Activated CD4-positive, alpha-beta T cell treated with anti-CD3 and anti-CD28 coated beads, Interleukin-2, amount 10 ng/mL, durations not matched to agents 24 days and 14 days (primary cell): ENCODE results near the gene TET1. TPM values are rescaled to one million over a fixed set of nuclear protein-coding genes. Genes with fewer than 3 reads are reported as not detected.
"Not testable (repeated sequence)": the region's sequence is repeated elsewhere in the genome, so short reads cannot be mapped to it uniquely, and the experiment has no call there.

Experiments used
- DNase-seq: peaks from one replicate; pipeline ENCODE4 v3.0.0; 2022
- H3K27ac Mint-ChIP-seq: one replicate; pipeline ENCODE4 v1.8.0; 2022; ENCODE audit warnings: mild to moderate bottlenecking, mixed read lengths
- H3K27me3 Mint-ChIP-seq: one replicate; pipeline ENCODE4 v1.8.0; 2022; ENCODE audit warnings: mixed read lengths
- H3K36me3 Mint-ChIP-seq: one replicate; pipeline ENCODE4 v1.8.0; 2022; ENCODE audit warnings: low read depth, mild to moderate bottlenecking, mixed read lengths
- H3K4me1 Mint-ChIP-seq: one replicate; pipeline ENCODE4 v1.8.0; 2021; ENCODE audit warnings: mixed read lengths
- H3K4me3 Mint-ChIP-seq: one replicate; pipeline ENCODE4 v1.8.0; 2022; ENCODE audit warnings: mild to moderate bottlenecking, moderate library complexity, mixed read lengths
- H3K9me3 Mint-ChIP-seq: one replicate; pipeline ENCODE4 v1.8.0; 2021; ENCODE audit warnings: mixed read lengths
- intact Hi-C: fragments of 100-400 bp; cut with micrococcal nuclease; formaldehyde crosslinking; loops from one replicate; pipeline ENCODE4 v1.15.1; 2023
- total RNA-seq: library from RNA; stranded (reverse); gene quantifications from 2 replicates; pipeline ENCODE4 v1.2.3, GENCODE V29; 2022

The TET1 gene
- 0.96 and 1.2 TPM in 2 replicates for total RNA-seq

DNA sequence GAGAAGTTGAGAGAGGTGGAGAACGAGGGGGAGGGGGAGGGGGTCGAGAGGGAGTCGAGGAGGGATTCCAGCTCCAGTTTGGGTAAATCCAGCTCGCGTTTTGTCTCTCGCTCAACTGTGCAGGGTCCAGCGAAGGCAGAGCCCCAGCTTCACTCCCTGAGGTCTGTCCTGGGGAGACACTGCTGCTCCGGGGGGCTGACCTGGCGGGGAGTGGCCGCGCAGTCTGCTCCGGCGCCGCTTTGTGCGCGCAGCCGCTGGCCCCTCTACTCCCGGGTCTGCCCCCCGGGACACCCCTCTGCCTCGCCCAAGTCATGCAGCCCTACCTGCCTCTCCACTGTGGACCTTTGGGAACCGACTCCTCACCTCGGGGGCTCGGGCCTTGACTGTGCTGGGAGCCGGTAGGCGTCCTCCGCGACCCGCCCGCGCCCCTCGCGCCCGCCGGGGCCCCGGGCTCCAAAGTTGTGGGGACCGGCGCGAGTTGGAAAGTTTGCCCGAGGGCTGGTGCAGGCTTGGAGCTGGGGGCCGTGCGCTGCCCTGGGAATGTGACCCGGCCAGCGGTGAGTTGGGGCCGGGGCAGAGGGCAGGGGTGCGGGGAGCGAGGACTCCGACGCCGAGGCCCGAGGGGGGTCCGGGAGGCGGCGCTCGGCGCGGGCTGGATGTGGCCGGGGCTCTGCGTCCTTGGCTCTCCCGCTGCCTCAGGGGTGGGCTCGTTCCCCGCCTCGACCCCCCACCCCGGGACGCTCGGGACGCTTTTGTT lies at the start of gene TET1:
Gene TET1, plus strand, starts transcription at position 152 of the 757 bp plus-strand sequence. CDS start 12,002 bp downstream, outside the sequence.
- Mint-ChIP-seq H3K4me3 (peak within 1 kb of the TSS; percentile 71), H3K9me3 (no peaks in the 10 kb centered on the region), H3K27ac (no peak within 1 kb of the TSS), H3K36me3 (peaks cover 3% of the 10 kb centered on the region), H3K4me1 (peaks cover 18% of the 10 kb centered on the region), H3K27me3 (peaks cover 68% of the 10 kb centered on the region)
- intact Hi-C loops = loop anchor here (1.0 kb wide), 1 partner anchor 40 kb away; no protein-coding TSS in a partner anchor
- peak; percentile 76 for DNase-seq

DNA sequence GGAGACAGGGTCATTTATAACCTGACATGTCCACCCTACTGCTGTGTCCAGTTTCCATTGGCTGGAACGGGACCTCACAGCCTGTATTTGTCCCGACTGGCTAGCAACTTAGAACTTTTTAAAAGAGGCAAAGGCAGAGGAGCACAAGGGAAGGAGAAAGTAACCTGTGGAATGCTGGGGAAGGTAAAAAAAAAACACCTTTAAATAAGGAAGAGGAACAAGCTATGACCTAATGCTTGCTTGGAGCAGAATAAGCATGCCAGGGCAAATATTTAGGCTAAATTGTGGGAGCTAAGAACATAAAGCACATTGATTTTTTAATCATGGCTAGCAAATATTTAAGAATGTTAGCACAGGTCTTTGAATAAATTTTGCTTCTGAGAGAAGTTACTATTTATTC lies 43.9 kb upstream of the TET1 start:
- H3K36me3 Mint-ChIP-seq = peaks cover 11% of the 10 kb centered on the region
- H3K4me3 Mint-ChIP-seq, H3K9me3 Mint-ChIP-seq, DNase-seq, H3K27ac Mint-ChIP-seq, H3K4me1 Mint-ChIP-seq, H3K27me3 Mint-ChIP-seq, intact Hi-C loops: not testable (repeated sequence)

DNA sequence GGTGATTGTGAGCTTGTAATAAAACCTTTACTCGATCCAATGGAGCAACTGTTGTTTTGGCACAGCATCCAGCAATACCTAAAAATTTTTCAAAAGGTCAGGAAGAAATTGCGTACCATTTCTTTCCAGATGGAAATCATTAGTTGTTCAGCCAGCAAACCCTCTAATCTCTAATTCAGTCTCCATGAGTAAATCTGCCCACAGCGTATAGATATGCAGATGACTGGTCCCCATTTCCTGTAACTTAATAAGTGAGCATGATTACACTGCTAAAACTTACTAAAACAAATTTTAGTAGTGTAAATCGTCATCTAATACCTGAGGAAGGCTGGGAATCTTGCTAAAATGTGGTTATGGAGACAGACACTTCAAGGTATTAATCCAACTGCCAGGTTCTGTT lies 43.4 kb upstream of the TET1 start:
- Mint-ChIP-seq H3K36me3 (peaks cover 11% of the 10 kb centered on the region), H3K4me1 (no peaks in the 10 kb centered on the region), H3K27me3 (no peaks in the 10 kb centered on the region), H3K27ac (no peak overlapping the region), H3K4me3 (no peak overlapping the region), H3K9me3 (no peaks in the 10 kb centered on the region)
- intact Hi-C loops = no loop called here
- DNase-seq = no peak

DNA sequence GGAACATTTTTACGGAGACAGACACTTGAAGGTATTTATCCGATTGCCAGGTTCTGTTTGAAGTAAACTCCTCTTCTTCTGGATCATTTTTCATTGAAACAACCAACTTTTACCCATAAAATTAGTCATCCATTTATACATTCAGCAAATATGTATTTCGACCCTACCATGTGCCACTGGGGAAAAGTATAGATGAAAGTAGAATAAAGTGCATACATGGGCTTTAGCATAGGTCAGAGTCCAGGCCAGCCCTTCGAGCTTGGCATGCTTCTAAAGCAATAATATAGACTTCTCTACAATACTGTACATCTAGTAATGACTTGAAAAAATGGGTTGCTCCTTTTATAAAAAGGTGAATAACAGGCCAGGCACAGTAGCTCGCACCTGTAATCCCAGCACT lies 42.9 kb upstream of the TET1 start:
- H3K9me3 Mint-ChIP-seq = no peaks in the 10 kb centered on the region
- H3K4me1 Mint-ChIP-seq = no peaks in the 10 kb centered on the region
- H3K27ac Mint-ChIP-seq = no peak overlapping the region
- intact Hi-C loops = no loop called here
- no peaks in the 10 kb centered on the region for H3K27me3 Mint-ChIP-seq
- no peak overlapping the region for H3K4me3 Mint-ChIP-seq
- H3K36me3 Mint-ChIP-seq = peaks cover 11% of the 10 kb centered on the region
- DNase-seq = no peak

DNA sequence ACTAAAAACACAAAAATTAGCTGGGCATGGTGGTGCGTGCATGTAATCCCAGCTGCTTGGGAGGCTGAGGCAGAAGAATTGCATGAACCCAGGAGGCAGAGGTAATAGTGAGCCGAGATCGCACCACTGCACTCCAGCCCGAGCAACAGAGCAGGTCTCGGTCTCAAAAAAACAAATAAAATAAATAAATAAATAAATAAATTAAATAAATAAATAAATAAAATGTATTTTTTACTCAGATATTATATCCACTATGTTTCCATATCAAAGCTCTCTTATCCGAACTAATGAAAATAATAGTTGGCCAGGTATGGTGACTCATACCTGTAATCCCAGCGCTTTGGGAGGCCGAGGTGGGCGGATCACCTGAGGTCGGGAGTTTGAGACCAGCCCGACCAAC lies 41.5 kb upstream of the TET1 start:
- H3K36me3 Mint-ChIP-seq, H3K4me1 Mint-ChIP-seq, H3K27me3 Mint-ChIP-seq, H3K9me3 Mint-ChIP-seq, H3K27ac Mint-ChIP-seq, DNase-seq, intact Hi-C loops, H3K4me3 Mint-ChIP-seq: not testable (repeated sequence)

- intact Hi-C loops = loop anchor here (2.0 kb wide), 1 partner anchor 655 kb away; the partner anchor contains the start of gene SUPV3L1
- not testable (repeated sequence) for H3K9me3 Mint-ChIP-seq, H3K27me3 Mint-ChIP-seq, DNase-seq, H3K4me1 Mint-ChIP-seq, H3K36me3 Mint-ChIP-seq, H3K27ac Mint-ChIP-seq, H3K4me3 Mint-ChIP-seq
Measured at GRCh38 chr10:68525490-68526038, 34.6 kb upstream of the TET1 start.

DNA sequence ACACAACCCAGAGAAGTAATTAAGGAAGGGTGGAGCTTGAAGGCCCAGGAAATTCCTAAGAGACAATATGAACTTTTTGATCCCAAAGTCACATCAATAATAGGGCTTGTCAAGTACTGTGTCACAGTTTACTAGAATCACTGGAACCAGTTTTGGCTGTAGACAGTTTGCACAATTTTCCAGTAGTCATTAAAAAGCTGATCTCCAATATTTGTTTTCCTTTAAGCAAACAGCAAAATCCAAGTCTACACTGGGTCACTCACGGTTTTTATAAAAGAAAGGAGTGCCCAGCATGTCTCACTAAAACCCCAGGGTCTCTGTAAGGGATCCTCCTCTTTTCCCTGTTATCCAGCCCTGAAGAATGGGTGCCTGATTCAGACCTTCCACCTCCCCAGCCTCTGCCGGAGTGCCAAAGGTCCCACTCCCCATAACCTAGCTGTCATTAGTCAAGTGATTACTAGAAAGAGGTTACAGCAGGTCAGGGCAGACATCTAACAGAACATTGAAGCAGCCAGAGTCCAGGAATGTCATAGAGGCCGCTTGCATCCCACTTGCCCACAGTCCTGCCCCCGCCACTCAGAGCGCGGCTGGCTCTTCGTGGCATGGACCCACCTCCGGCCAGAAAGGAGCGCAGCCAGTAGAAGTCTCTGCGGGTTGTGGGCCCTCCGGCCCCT lies 33.4 kb upstream of the TET1 start:
- no peaks in the 10 kb centered on the region for H3K36me3 Mint-ChIP-seq
- peaks cover 6% of the 10 kb centered on the region for H3K4me1 Mint-ChIP-seq
- no peaks in the 10 kb centered on the region for H3K27me3 Mint-ChIP-seq
- peak overlapping the region; percentile 97 for H3K4me3 Mint-ChIP-seq
- intact Hi-C loops = loop anchor here (1.0 to 2.0 kb wide), 6 partner anchors 55 to 654 kb away; partner anchors contain the start of genes CCAR1, DDX50, DNA2 and RUFY2
- no peak for DNase-seq
- no peaks in the 10 kb centered on the region for H3K9me3 Mint-ChIP-seq
- peak overlapping the region; percentile 87 for H3K27ac Mint-ChIP-seq

GRCh38 chr10:68536973-68537372 lies 23.2 kb upstream of the TET1 start:
- Mint-ChIP-seq H3K4me1 (no peaks in the 10 kb centered on the region), H3K27me3 (no peaks in the 10 kb centered on the region), H3K9me3 (no peaks in the 10 kb centered on the region)

DNA sequence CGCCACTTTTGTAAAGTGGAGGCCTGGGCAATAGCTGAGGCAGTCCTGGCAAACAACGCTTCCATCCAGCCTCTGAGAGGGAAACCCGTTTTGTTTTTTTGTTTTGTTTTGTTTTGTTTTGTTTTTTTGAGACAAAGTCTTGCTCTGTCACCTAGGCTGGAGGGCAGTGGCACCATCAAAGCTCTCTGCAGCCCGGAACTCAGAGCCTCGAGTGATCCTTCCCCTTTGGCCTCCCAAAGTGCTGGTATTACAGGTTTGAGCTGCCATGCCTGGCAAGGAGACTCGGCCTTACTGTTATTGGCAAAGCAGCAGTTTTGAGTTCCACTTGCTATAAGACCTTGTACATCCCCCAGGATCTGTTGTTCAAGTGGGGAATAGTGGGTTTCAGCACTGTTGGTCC lies 22.3 kb upstream of the TET1 start:
- H3K9me3 Mint-ChIP-seq = no peaks in the 10 kb centered on the region

More at GRCh38 chr10:68536973-68537372, 23.2 kb upstream of the TET1 start:
- Mint-ChIP-seq H3K4me3 (no peak overlapping the region), H3K36me3 (no peaks in the 10 kb centered on the region), H3K27ac (no peak overlapping the region)
- intact Hi-C loops = no loop called here
- DNase-seq = no peak

DNA sequence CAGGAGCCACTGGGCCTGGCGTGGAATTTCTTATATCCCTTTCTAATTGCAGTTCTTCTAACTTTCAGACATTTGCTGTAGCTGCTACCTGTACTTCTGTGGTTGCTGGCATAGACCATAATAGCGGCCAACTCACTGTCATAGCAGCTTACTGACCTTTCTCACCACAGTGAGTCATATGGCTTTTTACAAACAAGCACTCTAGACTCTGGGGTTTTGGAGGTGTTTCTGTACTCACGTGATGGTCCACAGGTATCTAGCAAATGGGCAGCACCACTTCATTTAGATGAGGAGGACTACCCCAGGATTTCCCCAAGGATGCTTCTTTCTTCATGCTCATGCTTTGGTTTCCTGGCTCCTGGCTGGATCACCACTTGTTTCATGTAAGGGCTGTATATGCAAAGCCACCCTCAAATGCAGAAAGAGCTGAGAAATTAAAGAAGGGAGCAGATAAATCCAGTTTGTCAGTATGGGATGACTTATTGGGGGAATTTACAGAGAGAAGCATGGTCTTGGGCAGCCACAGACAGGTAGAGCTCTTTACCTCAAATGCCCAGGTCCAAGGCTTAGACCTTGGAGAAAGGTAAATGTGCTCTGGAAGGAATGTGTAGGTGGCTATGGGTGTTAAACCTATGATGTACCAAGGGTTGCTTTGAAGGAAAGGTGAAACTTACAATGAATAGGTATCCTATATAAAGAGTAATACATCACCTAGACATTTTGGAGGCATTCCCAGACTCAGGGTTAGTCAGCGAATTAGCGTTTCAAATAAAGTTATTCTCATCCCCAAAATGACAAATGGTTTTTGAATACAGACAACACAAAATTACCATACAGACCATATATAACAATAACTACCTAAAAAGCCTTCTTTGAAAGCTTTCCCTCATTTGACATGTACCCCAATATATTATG lies 16.9 kb upstream of the TET1 start:
- intact Hi-C loops = no loop called here

More for the DNA sequence above, 22.3 kb upstream of the TET1 start:
- Mint-ChIP-seq H3K4me1 (no peaks in the 10 kb centered on the region), H3K27ac (no peak overlapping the region), H3K27me3 (no peaks in the 10 kb centered on the region), H3K36me3 (no peaks in the 10 kb centered on the region), H3K4me3 (no peak overlapping the region)
- intact Hi-C loops = no loop called here
- DNase-seq = no peak

DNA sequence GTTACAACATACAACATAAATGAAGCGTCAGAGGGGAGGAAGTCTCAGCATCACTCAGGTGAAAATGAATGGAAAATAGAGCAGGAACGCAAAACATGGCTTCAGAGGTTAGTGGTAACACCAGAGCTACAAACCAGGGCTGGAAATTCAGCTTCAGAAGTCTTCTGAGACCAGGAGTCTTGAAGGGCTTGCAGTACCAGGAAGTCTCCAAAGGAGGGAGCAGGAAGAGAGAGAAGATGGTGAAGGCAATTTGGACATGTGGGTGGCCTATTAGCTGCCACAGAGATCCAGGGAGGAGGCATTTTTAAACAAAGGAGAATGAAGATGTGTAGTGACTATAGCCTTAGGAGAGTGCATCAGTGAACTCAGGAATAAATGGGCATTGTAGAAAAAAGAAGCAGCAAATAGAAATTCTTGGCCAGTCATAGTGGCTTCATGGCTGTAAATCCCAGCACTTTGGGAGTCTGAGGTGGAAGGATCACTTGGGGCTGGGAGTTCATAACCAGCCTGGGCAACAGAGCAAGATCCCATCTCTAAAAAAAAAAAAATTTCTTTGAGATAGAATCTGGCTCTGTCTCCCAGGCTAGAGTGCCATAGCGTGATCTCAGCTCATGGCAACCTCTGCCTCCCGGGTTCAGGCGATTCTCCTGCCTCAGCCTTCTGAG lies 9.3 kb upstream of the TET1 start:
- Mint-ChIP-seq H3K36me3 (no peaks in the 10 kb centered on the region), H3K9me3 (no peaks in the 10 kb centered on the region)
- intact Hi-C loops = loop anchor here (2.0 kb wide), 1 partner anchor 350 kb away; the partner anchor contains the start of gene DDX50

More for the DNA sequence above, 16.9 kb upstream of the TET1 start:
- Mint-ChIP-seq H3K36me3 (no peaks in the 10 kb centered on the region), H3K4me3 (no peak overlapping the region), H3K27me3 (no peaks in the 10 kb centered on the region), H3K27ac (no peak overlapping the region), H3K9me3 (no peaks in the 10 kb centered on the region), H3K4me1 (no peaks in the 10 kb centered on the region)
- DNase-seq = no peak

GRCh38 chr10:68553138-68553537 lies 7.0 kb upstream of the TET1 start:
- no peak overlapping the region for H3K27ac Mint-ChIP-seq
- no peak for DNase-seq
- H3K9me3 Mint-ChIP-seq = no peaks in the 10 kb centered on the region
- H3K36me3 Mint-ChIP-seq = no peaks in the 10 kb centered on the region
- H3K27me3 Mint-ChIP-seq = peaks cover 14% of the 10 kb centered on the region
- no peak overlapping the region for H3K4me3 Mint-ChIP-seq
- intact Hi-C loops = no loop called here
- H3K4me1 Mint-ChIP-seq = no peaks in the 10 kb centered on the region

More for the DNA sequence above, 9.3 kb upstream of the TET1 start:
- Mint-ChIP-seq H3K27ac (no peak overlapping the region), H3K4me1 (no peaks in the 10 kb centered on the region), H3K27me3 (no peaks in the 10 kb centered on the region), H3K4me3 (no peak overlapping the region)
- DNase-seq = peak; percentile 86

DNA sequence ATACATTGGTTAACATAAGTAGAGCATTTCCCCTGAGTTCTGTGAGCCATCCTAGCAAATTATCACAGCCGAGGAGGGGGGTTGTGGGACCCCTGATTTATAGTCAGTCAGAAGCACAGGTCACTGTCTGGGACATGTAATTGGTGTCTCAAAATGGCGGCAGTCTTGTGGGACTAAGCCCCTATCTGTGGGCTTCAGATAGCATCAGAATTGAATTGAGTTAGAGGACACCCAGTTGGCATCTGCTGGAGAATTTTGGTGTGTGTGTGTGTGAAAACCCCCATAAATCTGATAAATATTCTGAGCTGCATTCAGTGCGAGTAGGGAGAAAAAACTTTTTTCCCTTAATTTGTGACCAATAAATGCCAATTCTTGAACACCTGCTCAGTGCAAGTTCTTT lies 6.5 kb upstream of the TET1 start:
- Mint-ChIP-seq H3K9me3 (no peaks in the 10 kb centered on the region), H3K27ac (no peak overlapping the region), H3K27me3 (peaks cover 19% of the 10 kb centered on the region), H3K36me3 (no peaks in the 10 kb centered on the region), H3K4me1 (no peaks in the 10 kb centered on the region), H3K4me3 (no peak overlapping the region)
- intact Hi-C loops = no loop called here
- no peak for DNase-seq
